Breast epithelium (tissue), 4 donors: Measurements from ENCODE around the gene PACRGL. TPM values are rescaled to one million over a fixed set of nuclear protein-coding genes. Genes with fewer than 3 reads are reported as not detected.
"Not testable (repeated sequence)": the region's sequence is repeated elsewhere in the genome, so short reads cannot be mapped to it uniquely, and the experiment has no call there.

ENCODE experiments used
- DNase-seq, 2 donors: peaks; one replicate each; pipeline ENCODE4 v3.0.0-alpha.2; 2019; ENCODE audit warnings: low spot score in 2 of 2
- H3K27ac ChIP-seq, 2 donors: fragments of 200-600 bp; sonication (generic) in 1 of 2; one replicate each; pipeline ENCODE4 v1.5.1; 2016 to 2019; ENCODE audit warnings: mild to moderate bottlenecking in 1 of 2
- H3K27me3 ChIP-seq, 2 donors: fragments of 200-600 bp; sonication (generic) in 1 of 2; one replicate each; pipeline versions ENCODE4 v1.5.1 to v1.6.0; 2017 to 2019; ENCODE audit warnings: control low read depth in 1 of 2, mild to moderate bottlenecking in 1 of 2
- H3K36me3 ChIP-seq: fragments of 200-600 bp; one replicate; pipeline ENCODE4 v1.5.1; 2019
- H3K4me1 ChIP-seq, 2 donors: fragments of 200-600 bp; sonication (generic); one replicate each; pipeline ENCODE4 v1.5.1; 2016 to 2019; ENCODE audit warnings: control low read depth in 1 of 2
- H3K4me3 ChIP-seq, 3 donors: fragments of 200-600 bp; sonication (generic); 1 replicate in 2 of 3; 2 replicates in 1 of 3; pipeline ENCODE4 v1.5.1; 2016 to 2019; ENCODE audit warnings: mild to moderate bottlenecking in 3 of 3, moderate library complexity in 2 of 3
- H3K9me3 ChIP-seq, 2 donors: fragments of 200-600 bp; sonication (generic) in 1 of 2; one replicate each; pipeline ENCODE4 v1.5.1; 2016 to 2019; ENCODE audit warnings: control low read depth in 1 of 2
- CTCF ChIP-seq, 3 donors: fragments of 450-650 bp; IDR thresholded peaks; one replicate each; pipeline ENCODE4 v1.5.1; 2016 to 2017; ENCODE audit warnings: antibody characterized with exemption in 3 of 3, mild to moderate bottlenecking in 3 of 3, moderate library complexity in 3 of 3
- POLR2A ChIP-seq: fragments of 450-650 bp; IDR thresholded peaks from one replicate; pipeline ENCODE4 v1.6.1; 2016; ENCODE audit warnings: antibody characterized with exemption, mild to moderate bottlenecking, moderate library complexity
- POLR2AphosphoS5 ChIP-seq, 3 donors: sonication (generic); formaldehyde crosslinking; IDR thresholded peaks; one replicate each; pipeline ENCODE4 v1.6.1; 2017; ENCODE audit warnings: antibody characterized with exemption in 3 of 3
- intact Hi-C: fragments of 100-400 bp; cut with DNase I; formaldehyde crosslinking; loops from one replicate; pipeline ENCODE4 v1.15.1; 2023; ENCODE audit warnings: low total_unique reads
- total RNA-seq, 3 donors: library from RNA; depleted of rRNA; stranded (reverse); fragments of >200 nt; gene quantifications; one replicate each; pipeline ENCODE4 v1.1.0, GENCODE V29; 2016

The PACRGL gene
- total RNA-seq, 3 donors from 2014 or later, result 25.4 to 53.4 (median 46.2) TPM

- H3K4me1 ChIP-seq, result no peaks in the 10 kb centered on the region
- TF ChIP-seq POLR2AphosphoS5 (IDR thresholded peaks at IDR 0.05) (no peak), POLR2A (no peak), CTCF (IDR thresholded peaks at IDR 0.05) (no peak)
- no peak overlapping the region for H3K4me3 ChIP-seq
- H3K27me3 ChIP-seq, result no peaks in the 10 kb centered on the region
- intact Hi-C loops, result no loop called here
- H3K9me3 ChIP-seq, result peaks cover 10 to 13% of the 10 kb centered on the region in 2 donors
- no peak for DNase-seq
- peaks cover 5% of the 10 kb centered on the region for H3K36me3 ChIP-seq
- no peak overlapping the region for H3K27ac ChIP-seq
Measured at GRCh38 chr4:20723019-20723418, 22.8 kb downstream of the PACRGL start.

- intact Hi-C loops, result no loop called here
- Histone ChIP-seq H3K36me3 (peaks cover 5% of the 10 kb centered on the region), H3K27me3 (no peaks in the 10 kb centered on the region), H3K27ac (no peak overlapping the region), H3K4me3 (no peak overlapping the region), H3K9me3 (peaks cover 10 to 13% of the 10 kb centered on the region in 2 donors), H3K4me1 (no peaks in the 10 kb centered on the region)
- DNase-seq, result no peak
- no peak for TF ChIP-seq POLR2A
Measured at GRCh38 chr4:20723463-20723862, 23.2 kb downstream of the PACRGL start.

- DNase-seq, result no peak
- Histone ChIP-seq H3K36me3 (peaks cover 5% of the 10 kb centered on the region), H3K27me3 (no peaks in the 10 kb centered on the region), H3K9me3 (peaks cover 7 to 13% of the 10 kb centered on the region in 2 donors), H3K4me1 (no peaks in the 10 kb centered on the region), H3K4me3 (no peak overlapping the region), H3K27ac (no peak overlapping the region)
- TF ChIP-seq POLR2AphosphoS5 (IDR thresholded peaks at IDR 0.05) (no peak), POLR2A (no peak), CTCF (IDR thresholded peaks at IDR 0.05) (no peak)
- intact Hi-C loops, result no loop called here
Measured at GRCh38 chr4:20724915-20725314, 24.7 kb downstream of the PACRGL start.

GRCh38 chr4:20735931-20736330, 35.7 kb downstream of the PACRGL start:
- intact Hi-C loops, result loop anchor here (5.0 to 10.0 kb wide), 2 partner anchors 379 to 746 kb away; no protein-coding TSS in a partner anchor
- DNase-seq, result no peak
- Histone ChIP-seq H3K9me3 (peaks cover 15 to 21% of the 10 kb centered on the region in 2 donors), H3K27me3 (no peaks in the 10 kb centered on the region), H3K27ac (no peak overlapping the region), H3K4me3 (no peak overlapping the region), H3K36me3 (no peaks in the 10 kb centered on the region), H3K4me1 (no peaks in the 10 kb centered on the region)
- TF ChIP-seq POLR2AphosphoS5 (IDR thresholded peaks at IDR 0.05) (no peak), POLR2A (no peak), CTCF (IDR thresholded peaks at IDR 0.05) (no peak)

- H3K36me3 ChIP-seq, H3K27me3 ChIP-seq, H3K4me1 ChIP-seq, DNase-seq, H3K27ac ChIP-seq, intact Hi-C loops, H3K4me3 ChIP-seq: not testable (repeated sequence)
- H3K9me3 ChIP-seq, result peaks cover 12 to 22% of the 10 kb centered on the region in 2 donors
Measured at GRCh38 chr4:20746000-20746399, 45.7 kb downstream of the PACRGL start.

- no peaks in the 10 kb centered on the region for H3K27me3 ChIP-seq
- no peaks in the 10 kb centered on the region for H3K9me3 ChIP-seq
- intact Hi-C loops, result no loop called here
- TF ChIP-seq CTCF (IDR thresholded peaks at IDR 0.05), result no peak
- no peak for TF ChIP-seq POLR2AphosphoS5 (IDR thresholded peaks at IDR 0.05)
- TF ChIP-seq POLR2A, result no peak
- H3K36me3 ChIP-seq, result no peaks in the 10 kb centered on the region
- DNase-seq, result no peak
- no peak overlapping the region for H3K4me3 ChIP-seq
- H3K4me1 ChIP-seq, result no peaks in the 10 kb centered on the region
- no peak overlapping the region for H3K27ac ChIP-seq
Measured at GRCh38 chr4:20752641-20753040, 52.4 kb downstream of the PACRGL start.
